HAP-1 (cell line): ENCODE measurements around the gene TMEM120A.

ENCODE experiments used
- DNase-seq, 2 experiments: peaks; one replicate each; pipeline ENCODE4 v3.0.0-alpha.2; 2016 to 2020; ENCODE audit warnings: low spot score in 2 of 2
- H3K27me3 ChIP-seq: fragments of 250-450 bp; sonication (Bioruptor Pico); 2 replicates; pipeline ENCODE4 v1.5.1; 2020; ENCODE audit warnings: low read depth, mild to moderate bottlenecking, moderate library complexity
- H3K36me3 ChIP-seq: fragments of 250-450 bp; sonication (Bioruptor Pico); replicated peaks from 2 replicates; pipeline ENCODE4 v1.5.1; 2020; ENCODE audit warnings: mild to moderate bottlenecking
- H3K4me1 ChIP-seq: fragments of 250-450 bp; sonication (Bioruptor Pico); 2 replicates; pipeline ENCODE4 v1.5.1; 2020; ENCODE audit warnings: mild to moderate bottlenecking
- H3K4me3 ChIP-seq: fragments of 250-450 bp; sonication (Bioruptor Pico); 2 replicates; pipeline ENCODE4 v1.5.1; 2020; ENCODE audit warnings: mild to moderate bottlenecking, moderate library complexity
- H3K9me3 ChIP-seq: fragments of 250-450 bp; sonication (Bioruptor Pico); 2 replicates; pipeline ENCODE4 v1.5.1; 2020; ENCODE audit warnings: mild to moderate bottlenecking, moderate library complexity
- in situ Hi-C: fragments of 300-500 bp; cut with MboI; formaldehyde crosslinking; loops from 3 replicates; pipeline ENCODE4 v1.14.3; 2020; ENCODE audit warnings: low sequenced_read_pairs, inconsistent platforms, mixed read lengths

Gene TMEM120A

DNA sequence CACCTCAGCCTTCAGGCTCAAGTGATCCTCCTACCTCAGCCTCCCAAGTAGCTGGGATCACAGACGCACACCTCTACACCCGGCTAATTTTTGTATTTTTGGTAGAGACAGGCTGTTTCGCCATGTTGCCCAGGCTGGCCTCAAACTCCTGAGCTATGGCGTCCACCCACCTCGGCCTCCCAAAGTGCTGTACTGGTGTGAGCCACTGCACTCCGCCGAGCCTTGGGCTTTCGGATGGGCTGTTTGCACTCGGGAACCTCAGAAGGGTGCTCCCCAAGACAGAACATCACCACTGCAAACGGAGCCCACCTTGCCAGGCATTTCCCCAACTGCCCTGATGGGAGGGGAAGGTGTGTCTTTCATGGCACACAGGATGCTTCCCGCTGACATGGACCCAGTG lies 27.3 kb downstream of the TMEM120A start:
- in situ Hi-C loops: no loop called here
- Histone ChIP-seq H3K9me3 (no peaks in the 10 kb centered on the region), H3K36me3 (no peaks in the 10 kb centered on the region; the same call in 1 of the 2 replicates), H3K27me3 (no peaks in the 10 kb centered on the region), H3K4me3 (no peak overlapping the region), H3K4me1 (no peaks in the 10 kb centered on the region)
- DNase-seq: no peak

DNA sequence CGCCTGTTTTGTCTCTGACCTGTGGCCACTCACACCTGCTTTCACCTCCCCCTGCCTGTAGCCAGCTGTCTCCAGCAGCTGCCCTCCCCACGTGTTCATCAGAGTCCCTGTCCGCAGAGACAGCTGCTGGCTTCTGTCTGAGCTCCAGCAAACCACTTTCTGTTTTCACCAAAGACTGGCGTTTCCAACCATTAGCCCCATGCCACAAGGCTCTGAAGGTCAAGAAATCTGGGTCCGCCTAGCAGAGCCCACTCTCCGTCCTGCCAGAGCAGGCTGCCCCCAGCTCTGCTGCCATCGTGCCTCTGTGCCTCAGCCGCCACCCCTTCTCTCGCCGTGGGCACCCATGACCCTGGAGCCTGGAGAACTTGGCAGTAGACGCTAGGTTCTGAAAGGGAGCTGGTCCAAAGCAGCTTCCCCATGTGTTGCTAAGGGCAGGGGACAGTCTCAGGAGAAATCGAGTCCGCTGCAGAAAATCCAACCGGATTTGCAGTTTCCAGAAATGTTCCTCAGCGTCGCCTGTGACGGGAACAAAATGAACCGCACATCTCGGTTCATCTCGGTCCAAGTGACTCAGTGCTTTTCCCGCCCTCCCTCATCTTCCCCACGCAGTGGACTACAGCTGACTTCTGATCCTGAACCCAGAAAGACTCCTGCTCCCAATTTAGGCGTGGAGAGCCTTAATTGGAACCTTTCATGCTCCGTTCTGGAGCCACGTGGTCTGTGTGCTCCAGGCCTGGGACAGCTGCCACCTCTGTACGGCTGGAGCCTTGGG lies 28.0 kb downstream of the TMEM120A start:
- no peaks in the 10 kb centered on the region; the same call in 1 of the 2 replicates for H3K36me3 ChIP-seq
- H3K4me1 ChIP-seq: no peaks in the 10 kb centered on the region
- no peaks in the 10 kb centered on the region for H3K27me3 ChIP-seq
- no peaks in the 10 kb centered on the region for H3K9me3 ChIP-seq
- in situ Hi-C loops: no loop called here
- DNase-seq: no peak
- no peak overlapping the region for H3K4me3 ChIP-seq

DNA sequence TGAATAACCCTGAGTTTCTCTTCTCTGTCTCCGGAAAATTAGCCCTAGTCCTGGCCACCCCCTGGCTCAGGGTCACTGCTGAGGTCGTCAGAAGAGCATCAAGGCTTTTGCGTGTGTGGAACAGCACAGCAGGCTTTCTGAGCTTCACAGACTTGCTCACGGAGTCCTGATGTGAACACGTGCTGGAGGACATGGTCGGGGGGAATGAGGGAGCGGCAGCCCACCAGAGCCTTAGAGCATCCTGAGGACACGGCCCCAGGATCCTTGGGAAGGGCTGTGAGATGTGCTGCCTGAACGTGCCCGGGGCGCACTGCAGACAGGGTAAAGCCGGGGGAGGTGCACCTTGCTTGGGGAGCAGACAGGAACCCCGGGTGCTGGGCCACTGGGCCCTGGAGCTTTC lies 28.8 kb downstream of the TMEM120A start:
- in situ Hi-C loops: no loop called here
- no peak for DNase-seq
- no peaks in the 10 kb centered on the region for H3K9me3 ChIP-seq
- no peaks in the 10 kb centered on the region; the same call in 1 of the 2 replicates for H3K36me3 ChIP-seq
- H3K4me1 ChIP-seq: no peaks in the 10 kb centered on the region
- no peaks in the 10 kb centered on the region for H3K27me3 ChIP-seq
- H3K4me3 ChIP-seq: no peak overlapping the region

DNA sequence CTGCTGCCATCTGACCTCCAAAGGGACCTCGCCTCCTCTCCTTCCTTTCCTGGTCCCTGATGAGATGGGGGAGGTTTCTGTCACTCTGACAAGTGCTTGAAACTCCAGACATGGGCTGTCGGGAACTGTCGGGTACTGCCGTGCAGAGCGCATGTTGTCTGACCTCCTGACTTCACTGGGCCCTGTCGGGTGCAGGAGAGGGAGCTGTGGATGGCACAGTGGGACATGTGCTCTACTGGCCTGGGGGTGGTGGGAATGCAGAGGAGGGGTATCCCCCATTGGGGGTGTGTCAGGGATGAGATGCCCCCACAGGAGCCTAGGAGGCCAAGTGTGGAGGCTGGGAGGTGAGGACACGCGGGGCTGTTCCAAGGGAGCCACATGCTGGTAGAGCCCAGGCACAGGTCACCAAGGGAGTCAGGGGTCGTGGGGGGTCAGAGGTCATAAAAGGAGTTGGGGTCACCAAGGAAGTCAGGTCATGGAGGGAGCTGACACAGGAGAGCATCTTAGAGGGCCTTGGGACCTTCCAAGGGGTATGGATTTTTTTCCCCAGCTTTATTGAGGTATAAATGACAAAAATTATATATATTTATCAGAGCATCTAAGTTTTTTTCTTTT lies 30.9 kb downstream of the TMEM120A start:
- H3K36me3 ChIP-seq: no peaks in the 10 kb centered on the region; the same call in 1 of the 2 replicates
- in situ Hi-C loops: no loop called here

DNA sequence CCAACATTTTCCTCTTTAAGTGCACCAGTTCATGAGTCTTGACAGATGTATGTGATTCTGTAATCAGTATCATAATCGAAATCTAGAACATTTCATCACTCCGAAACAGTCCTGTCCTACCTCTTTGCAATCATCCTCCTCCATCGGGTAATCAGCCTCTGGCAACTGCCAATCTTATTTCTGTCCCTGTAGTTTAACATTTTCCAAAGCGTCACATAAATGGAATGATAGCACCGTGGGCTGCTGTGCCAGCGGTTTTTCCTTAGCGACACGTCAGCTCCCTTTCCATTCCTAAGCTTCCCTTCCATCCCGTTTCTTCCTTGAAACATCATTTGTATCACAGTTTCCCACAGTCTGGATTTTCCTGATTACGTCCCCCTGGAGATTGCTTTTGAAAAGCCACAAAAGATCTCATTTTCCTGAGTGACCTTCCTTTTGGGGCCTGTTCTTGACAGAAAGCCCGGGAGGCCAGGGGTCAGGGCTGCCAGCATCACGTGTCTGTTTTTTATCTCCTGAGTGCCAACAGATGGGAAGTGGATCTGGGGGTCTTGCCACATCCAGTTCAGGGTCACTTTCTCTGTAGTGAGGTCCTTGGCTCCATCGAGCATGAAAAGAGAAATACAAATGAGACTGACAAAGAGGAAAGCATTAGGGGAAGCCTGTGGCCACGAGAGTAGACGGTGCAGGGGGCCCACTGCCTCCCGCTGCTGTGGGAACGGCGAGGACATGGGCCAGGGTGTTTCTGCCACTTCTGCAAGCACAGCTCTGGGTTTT lies 31.6 kb downstream of the TMEM120A start:
- in situ Hi-C loops: no loop called here
- no peak for DNase-seq
- H3K9me3 ChIP-seq: no peaks in the 10 kb centered on the region
- no peaks in the 10 kb centered on the region for H3K4me1 ChIP-seq
- H3K4me3 ChIP-seq: no peak overlapping the region
- H3K36me3 ChIP-seq: peaks cover 2% of the 10 kb centered on the region; the same call in 1 of the 2 replicates
- no peaks in the 10 kb centered on the region for H3K27me3 ChIP-seq

More for the DNA sequence above, 30.9 kb downstream of the TMEM120A start:
- Histone ChIP-seq H3K4me3 (no peak overlapping the region), H3K9me3 (no peaks in the 10 kb centered on the region), H3K27me3 (no peaks in the 10 kb centered on the region), H3K4me1 (no peaks in the 10 kb centered on the region)
- no peak for DNase-seq

DNA sequence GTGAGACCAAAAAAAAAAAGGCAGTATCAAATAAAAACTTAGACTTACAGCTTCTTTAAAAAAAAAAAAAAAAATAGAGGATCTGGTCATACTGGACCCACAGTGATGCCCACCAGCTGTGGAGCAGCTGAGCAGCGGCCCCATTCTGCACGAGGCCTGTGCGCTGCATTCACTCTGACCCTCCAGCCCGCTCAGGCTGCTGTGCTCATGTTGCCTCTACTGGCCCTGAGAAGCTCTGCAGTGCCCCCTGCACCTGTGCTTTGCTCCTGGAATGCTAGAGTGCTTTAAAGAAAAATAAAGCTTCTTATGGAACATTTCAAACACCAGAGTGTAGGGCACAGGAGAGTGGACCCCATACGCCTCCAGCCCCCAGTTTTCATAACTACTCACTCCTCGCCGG lies 33.2 kb downstream of the TMEM120A start:
- Histone ChIP-seq H3K36me3 (peaks cover 13% of the 10 kb centered on the region), H3K4me1 (no peaks in the 10 kb centered on the region), H3K27me3 (no peaks in the 10 kb centered on the region), H3K4me3 (no peak overlapping the region), H3K9me3 (no peaks in the 10 kb centered on the region)
- DNase-seq: no peak
- in situ Hi-C loops: no loop called here

DNA sequence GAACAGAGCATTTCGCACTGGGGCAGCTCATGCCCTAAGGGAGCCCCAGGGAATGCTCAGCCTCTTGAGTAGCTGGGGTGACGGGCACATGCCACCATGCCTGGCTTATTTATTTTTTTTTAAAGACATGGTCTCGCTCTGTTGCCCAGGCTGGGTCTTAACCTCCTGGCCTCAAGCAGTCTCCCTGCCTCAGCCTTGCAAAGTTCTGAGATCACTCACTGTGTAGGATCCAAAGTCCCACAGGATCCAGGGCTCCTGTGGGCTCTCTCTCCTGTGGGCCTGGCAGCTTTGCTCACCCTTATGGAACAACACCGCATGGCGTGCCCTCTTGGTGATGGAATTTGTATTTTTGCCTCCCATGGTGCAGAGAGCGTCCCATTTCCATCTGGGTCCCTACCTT lies 34.0 kb downstream of the TMEM120A start:
- no peak for DNase-seq
- no peak overlapping the region for H3K4me3 ChIP-seq
- peaks cover 17% of the 10 kb centered on the region for H3K36me3 ChIP-seq
- H3K9me3 ChIP-seq: no peaks in the 10 kb centered on the region
- H3K27me3 ChIP-seq: no peaks in the 10 kb centered on the region
- in situ Hi-C loops: no loop called here
- no peaks in the 10 kb centered on the region for H3K4me1 ChIP-seq

DNA sequence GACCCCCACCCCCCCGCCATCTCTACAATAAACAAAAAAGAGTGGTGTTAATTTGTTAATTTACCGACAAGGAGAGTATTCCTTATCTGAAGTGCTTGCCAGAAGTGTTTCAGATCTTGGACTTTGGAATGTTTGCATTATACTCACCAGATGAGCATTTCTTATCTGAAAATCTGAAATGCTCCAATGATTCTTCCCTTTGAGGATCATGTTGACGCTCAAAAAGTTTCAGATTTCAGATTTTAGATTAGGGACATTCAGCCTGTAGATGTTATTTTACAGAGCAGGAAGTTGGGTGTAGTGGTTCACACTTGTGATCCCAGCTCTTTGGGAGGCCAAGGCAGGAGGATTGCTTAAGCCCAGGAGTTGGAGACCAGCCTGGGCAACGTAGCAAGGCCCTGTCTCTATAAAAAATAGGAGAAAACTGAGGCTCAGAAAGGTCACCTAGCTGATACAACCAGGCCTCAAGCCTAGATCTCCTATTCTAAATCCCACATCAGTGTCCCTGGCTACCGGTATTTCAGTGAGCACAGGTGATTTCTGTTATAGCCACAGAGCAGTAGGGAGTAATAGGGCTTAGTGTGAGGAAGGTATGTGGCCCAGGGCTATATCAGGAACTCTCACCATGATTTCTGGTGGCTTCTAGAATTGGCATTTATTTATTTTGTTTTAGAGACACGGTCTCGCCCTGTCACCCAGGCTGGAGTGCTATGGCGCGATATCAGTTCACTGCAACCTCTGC lies 35.4 kb downstream of the TMEM120A start:
- H3K27me3 ChIP-seq: no peaks in the 10 kb centered on the region
- H3K9me3 ChIP-seq: no peaks in the 10 kb centered on the region
- peaks cover 20% of the 10 kb centered on the region for H3K36me3 ChIP-seq
- DNase-seq: no peak
- no peak overlapping the region for H3K4me3 ChIP-seq
- in situ Hi-C loops: no loop called here
- H3K4me1 ChIP-seq: no peaks in the 10 kb centered on the region

DNA sequence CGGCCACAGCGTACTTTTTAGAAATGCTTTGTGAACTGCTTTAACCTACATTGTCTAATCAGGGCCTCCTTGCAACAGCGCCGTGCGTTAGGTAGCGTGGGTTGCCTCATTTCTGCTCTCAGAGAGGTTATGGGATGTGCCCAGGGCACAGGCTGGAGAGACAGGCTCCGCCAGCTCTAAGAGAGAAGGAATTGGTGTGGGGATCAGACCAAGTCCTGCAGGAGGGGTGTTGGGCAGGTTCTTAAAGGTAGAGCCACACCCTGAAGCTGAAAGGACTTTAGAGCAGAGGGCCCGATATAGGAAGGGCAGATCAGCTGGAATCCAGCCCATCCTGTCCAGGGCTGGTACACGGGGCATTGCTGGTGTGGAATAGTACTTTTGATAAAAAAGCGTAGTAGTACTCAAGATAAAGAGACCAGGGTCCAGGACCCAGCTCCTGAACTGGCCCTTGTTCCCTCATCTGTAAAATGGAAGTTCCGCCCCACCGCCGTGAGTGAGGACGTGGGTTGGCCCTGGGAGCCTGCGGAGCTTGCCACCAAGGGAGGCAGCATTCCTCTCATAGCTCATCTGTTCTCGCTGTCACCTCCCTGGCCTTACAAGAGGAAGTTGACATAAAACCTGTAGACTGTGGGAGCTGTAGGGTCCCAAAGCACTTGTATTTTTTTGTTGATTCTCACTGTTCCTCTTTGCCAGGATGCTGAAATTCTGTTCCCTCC lies 37.2 kb downstream of the TMEM120A start:
- in situ Hi-C loops: no loop called here
- Histone ChIP-seq H3K4me1 (no peaks in the 10 kb centered on the region), H3K27me3 (no peaks in the 10 kb centered on the region), H3K9me3 (no peaks in the 10 kb centered on the region), H3K4me3 (no peak overlapping the region), H3K36me3 (peaks cover 23% of the 10 kb centered on the region)
- DNase-seq: no peak

DNA sequence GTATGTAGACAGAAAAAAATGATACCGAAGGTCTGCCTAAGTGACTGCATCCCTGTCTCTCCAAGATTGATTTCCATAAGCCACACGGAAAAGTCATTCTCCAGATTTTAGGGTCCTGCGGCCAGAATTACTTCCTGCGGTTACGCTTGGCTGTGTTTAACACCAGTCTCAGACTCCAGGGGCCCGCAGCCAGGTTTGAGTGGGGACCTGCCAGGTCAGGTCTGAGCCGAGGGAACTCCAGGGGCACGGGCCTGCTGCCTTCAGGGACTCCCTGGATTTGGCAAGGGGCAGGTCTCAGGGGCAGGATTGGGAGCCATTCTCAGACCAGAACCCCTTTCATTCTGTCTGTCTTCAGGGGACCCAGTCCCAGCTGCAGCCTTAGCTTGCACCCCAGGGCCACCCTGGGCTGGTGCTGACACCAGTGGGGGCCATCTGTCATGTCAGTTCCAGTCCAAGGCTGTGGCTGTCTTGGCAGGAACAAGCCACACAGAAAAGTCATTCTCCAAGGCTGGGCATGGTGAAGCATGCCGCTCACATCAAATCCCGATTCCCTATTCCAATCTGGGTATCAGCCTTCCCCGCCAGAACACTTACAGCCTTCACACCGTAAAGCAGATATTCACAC lies 39.0 kb downstream of the TMEM120A start:
- Histone ChIP-seq H3K4me1 (no peaks in the 10 kb centered on the region), H3K36me3 (peaks cover 23% of the 10 kb centered on the region), H3K4me3 (no peak overlapping the region), H3K9me3 (no peaks in the 10 kb centered on the region), H3K27me3 (no peaks in the 10 kb centered on the region)
- no peak for DNase-seq
- in situ Hi-C loops: no loop called here

DNA sequence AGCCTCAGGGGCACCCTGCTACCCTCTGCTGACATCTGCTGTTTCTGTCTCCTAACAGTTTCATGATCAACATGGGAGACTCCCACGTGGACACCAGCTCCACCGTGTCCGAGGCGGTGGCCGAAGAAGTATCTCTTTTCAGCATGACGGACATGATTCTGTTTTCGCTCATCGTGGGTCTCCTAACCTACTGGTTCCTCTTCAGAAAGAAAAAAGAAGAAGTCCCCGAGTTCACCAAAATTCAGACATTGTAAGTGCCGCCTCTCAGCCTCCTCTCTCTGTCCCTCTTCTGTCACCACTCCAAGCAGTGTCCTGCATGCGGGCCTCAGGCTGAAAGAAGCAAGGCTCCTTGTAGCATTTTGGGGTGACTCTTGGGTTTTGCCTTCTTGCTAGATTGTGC lies 40.5 kb downstream of the TMEM120A start:
- Histone ChIP-seq H3K4me1 (no peaks in the 10 kb centered on the region), H3K36me3 (peaks cover 23% of the 10 kb centered on the region)
- in situ Hi-C loops: no loop called here

DNA sequence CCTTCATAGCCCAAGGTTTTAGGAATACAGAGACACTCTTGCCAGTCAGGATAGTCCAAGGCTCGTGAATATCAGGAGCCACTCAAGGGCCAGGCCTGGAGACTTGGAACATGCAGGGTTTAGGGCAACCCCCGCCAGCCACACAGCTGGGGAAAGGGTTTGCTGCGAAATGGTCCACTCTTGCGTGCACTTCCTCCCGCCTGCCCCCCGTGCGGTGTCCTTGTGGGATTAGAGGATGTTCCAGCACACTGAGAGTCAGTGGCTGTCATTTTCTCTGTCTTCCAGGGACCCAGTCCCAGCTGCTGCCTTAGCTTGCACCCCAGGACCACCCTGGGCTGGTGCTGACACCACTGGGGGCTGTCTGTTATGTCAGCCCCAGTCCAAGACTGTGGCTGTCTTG lies 41.0 kb downstream of the TMEM120A start:
- in situ Hi-C loops: no loop called here
- Histone ChIP-seq H3K36me3 (peaks cover 23% of the 10 kb centered on the region), H3K27me3 (no peaks in the 10 kb centered on the region), H3K9me3 (no peaks in the 10 kb centered on the region), H3K4me1 (no peaks in the 10 kb centered on the region), H3K4me3 (no peak overlapping the region)
- no peak for DNase-seq

More for the DNA sequence above, 40.5 kb downstream of the TMEM120A start:
- Histone ChIP-seq H3K9me3 (no peaks in the 10 kb centered on the region), H3K27me3 (no peaks in the 10 kb centered on the region), H3K4me3 (no peak overlapping the region)
- no peak for DNase-seq

DNA sequence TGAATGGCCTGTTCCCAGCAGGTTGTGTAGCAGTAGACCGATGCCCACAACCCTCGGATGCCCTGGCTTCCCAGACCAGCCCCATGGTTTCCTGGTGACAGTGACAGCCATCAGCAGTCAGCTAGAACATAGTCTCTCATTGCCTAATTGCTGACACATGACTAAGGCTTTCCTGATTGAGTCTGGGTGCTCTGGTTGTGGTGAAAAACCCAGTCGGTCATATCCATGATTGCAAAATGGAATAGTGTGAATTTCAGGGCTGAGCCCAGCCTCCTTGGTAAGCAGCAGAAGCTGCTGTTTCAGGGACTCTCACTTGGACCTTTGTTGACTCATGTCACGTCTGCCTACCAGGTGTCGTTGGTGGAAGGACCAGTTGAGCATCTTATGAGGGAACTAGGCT lies 42.9 kb downstream of the TMEM120A start:
- peaks cover 13% of the 10 kb centered on the region for H3K36me3 ChIP-seq
- no peaks in the 10 kb centered on the region for H3K9me3 ChIP-seq
- DNase-seq: no peak
- H3K4me3 ChIP-seq: no peak overlapping the region
- no peaks in the 10 kb centered on the region for H3K27me3 ChIP-seq
- H3K4me1 ChIP-seq: no peaks in the 10 kb centered on the region
- in situ Hi-C loops: no loop called here
